Activated CD4-positive, alpha-beta memory T cell treated with anti-CD3 and anti-CD28 coated beads, Interleukin-2, amount 10 ng/mL, durations not matched to agents 7 days and 5 days (primary cell): ENCODE data around the gene SSB. TPM values are rescaled to one million over a fixed set of nuclear protein-coding genes. Genes with fewer than 3 reads are reported as not detected.

Experiments
- CTCF ChIA-PET: fragments of 350-600 bp; sonication (Branson Sonifier 250); formaldehyde crosslinking; loops from one replicate; lab custom pipeline; 2021; ENCODE audit warnings: antibody characterized with exemption, inconsistent platforms; lab: Charles Lee
- POLR2A ChIA-PET: fragments of 350-600 bp; sonication (Branson Sonifier 250); formaldehyde crosslinking; loops from one replicate; lab custom pipeline; 2021; ENCODE audit warnings: antibody characterized with exemption; lab: Charles Lee
- DNase-seq: peaks from one replicate; pipeline ENCODE4 v3.0.0-alpha.2; 2020
- H3K27ac Mint-ChIP-seq: one replicate; pipeline ENCODE4 v1.8.0; 2021; ENCODE audit warnings: mild to moderate bottlenecking, mixed read lengths
- H3K27me3 Mint-ChIP-seq: one replicate; pipeline ENCODE4 v1.8.0; 2021; ENCODE audit warnings: mixed read lengths
- H3K36me3 Mint-ChIP-seq: one replicate; pipeline ENCODE4 v1.8.0; 2021; ENCODE audit warnings: low read depth, mixed read lengths
- H3K4me1 Mint-ChIP-seq: one replicate; pipeline ENCODE4 v1.8.0; 2021; ENCODE audit warnings: mixed read lengths
- H3K4me3 Mint-ChIP-seq: one replicate; pipeline ENCODE4 v1.8.0; 2021; ENCODE audit warnings: mild to moderate bottlenecking, mixed read lengths
- H3K9me3 Mint-ChIP-seq: one replicate; pipeline ENCODE4 v1.8.0; 2021; ENCODE audit warnings: mixed read lengths
- total RNA-seq, 2 experiments: library from RNA; stranded (reverse); gene quantifications; one replicate each; pipeline ENCODE4 v1.2.3, GENCODE V29; 2021

SSB gene
- total RNA-seq, 2 experiments from 2014 or later = 81.6 to 85.4 TPM

- Mint-ChIP-seq H3K9me3 (no peaks in the 10 kb centered on the region), H3K27me3 (peaks cover 5% of the 10 kb centered on the region), H3K36me3 (no peaks in the 10 kb centered on the region), H3K27ac (no peak overlapping the region), H3K4me3 (peak overlapping the region; percentile 75), H3K4me1 (peaks cover 26% of the 10 kb centered on the region)
- POLR2A ChIA-PET = interaction anchor here (1.0 kb wide), 1 partner anchor 177 kb away, joined by 8 read pairs; no protein-coding TSS in a partner anchor
- DNase-seq = peak; percentile 48
- CTCF ChIA-PET = interaction anchor here (0.7 to 1.6 kb wide), 3 partner anchors 76 to 289 kb away, joined by 3 to 4 read pairs (median 4); partner anchors contain the start of gene BBS5
These were observed 30.2 kb upstream of the SSB start for GRCh38 chr2:169768262-169768995.

DNA sequence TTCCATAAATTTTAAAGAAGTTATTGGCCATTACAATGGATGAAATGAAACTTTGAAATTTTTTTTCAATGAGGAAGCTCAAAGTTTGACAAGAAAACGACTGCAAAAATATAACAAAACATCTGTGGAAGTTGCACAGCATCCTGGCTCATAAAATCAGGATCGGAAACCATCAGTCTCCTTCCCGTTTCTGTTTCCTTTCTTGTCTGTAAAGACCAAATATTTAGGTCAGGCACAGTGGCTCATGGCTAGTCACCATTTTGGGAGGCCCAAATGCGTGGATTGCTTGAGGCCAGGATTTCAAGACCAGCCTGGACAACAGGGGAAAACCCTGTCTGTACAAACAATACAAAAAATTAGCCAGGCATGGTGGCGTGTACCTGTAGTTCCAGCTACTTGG lies 27.6 kb upstream of the SSB start:
- ChIA-PET POLR2A (no interaction called here), CTCF (interaction anchor here (1.2 to 1.7 kb wide), 2 partner anchors 23 to 318 kb away, joined by 3 read pairs; no protein-coding TSS in a partner anchor)
- H3K4me3 Mint-ChIP-seq = no peak overlapping the region
- H3K4me1 Mint-ChIP-seq = peaks cover 28% of the 10 kb centered on the region
- peaks cover 5% of the 10 kb centered on the region for H3K27me3 Mint-ChIP-seq
- no peaks in the 10 kb centered on the region for H3K36me3 Mint-ChIP-seq
- H3K9me3 Mint-ChIP-seq = no peaks in the 10 kb centered on the region
- DNase-seq = no peak
- H3K27ac Mint-ChIP-seq = no peak overlapping the region

DNA sequence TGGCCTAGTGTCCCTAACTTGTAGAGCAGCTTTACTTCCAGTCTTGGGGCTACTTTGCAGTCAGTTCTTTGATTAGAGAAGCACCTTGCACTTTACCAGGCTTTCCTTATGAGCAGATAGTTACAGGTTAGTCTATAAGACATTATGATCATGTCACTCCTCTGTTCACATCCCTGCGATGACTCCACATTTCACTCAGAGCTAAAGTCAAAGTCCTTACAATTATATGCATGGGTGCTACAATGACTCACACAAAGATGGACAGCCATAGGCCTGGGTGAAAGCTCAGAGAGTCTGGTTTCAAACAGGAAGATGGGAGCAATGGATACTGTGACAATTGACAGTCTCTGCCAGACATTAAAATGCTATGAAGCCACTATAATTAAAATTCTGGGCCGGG lies 27.1 kb upstream of the SSB start:
- ChIA-PET POLR2A (no interaction called here), CTCF (interaction anchor here (1.2 kb wide), 1 partner anchor 23 kb away, joined by 3 read pairs; no protein-coding TSS in a partner anchor)
- Mint-ChIP-seq H3K27me3 (peaks cover 5% of the 10 kb centered on the region), H3K4me1 (peaks cover 23% of the 10 kb centered on the region), H3K4me3 (no peak overlapping the region), H3K9me3 (no peaks in the 10 kb centered on the region), H3K27ac (no peak overlapping the region), H3K36me3 (no peaks in the 10 kb centered on the region)
- no peak for DNase-seq

- Mint-ChIP-seq H3K9me3 (no peaks in the 10 kb centered on the region), H3K27me3 (peaks cover 5% of the 10 kb centered on the region), H3K27ac (no peak overlapping the region), H3K36me3 (no peaks in the 10 kb centered on the region), H3K4me1 (peaks cover 14% of the 10 kb centered on the region), H3K4me3 (no peak overlapping the region)
- ChIA-PET POLR2A (no interaction called here), CTCF (interaction anchor here (0.9 to 1.4 kb wide), 2 partner anchors 15 to 200 kb away, joined by 3 read pairs; no protein-coding TSS in a partner anchor)
- no peak for DNase-seq
These were observed 26.0 kb upstream of the SSB start for GRCh38 chr2:169772651-169773050.

DNA sequence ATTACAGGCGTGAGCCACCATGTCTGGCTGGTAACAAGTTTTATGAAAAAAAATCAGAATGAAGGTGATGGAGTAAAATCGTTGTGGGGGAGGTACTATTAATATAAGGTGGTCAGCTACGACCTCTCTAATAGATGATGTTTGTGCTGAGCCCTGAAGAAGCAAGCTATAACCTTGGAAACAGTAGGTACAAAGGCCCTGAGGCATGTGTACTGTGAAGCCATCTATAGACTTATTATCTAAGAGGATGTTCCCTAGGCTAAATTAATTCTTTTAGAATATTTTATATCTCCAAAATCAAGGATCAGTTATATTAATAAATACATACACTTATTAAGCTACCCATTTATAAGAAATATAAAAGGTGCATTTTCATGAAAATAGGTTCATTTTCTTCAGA lies 23.3 kb upstream of the SSB start:
- no peak overlapping the region for H3K4me3 Mint-ChIP-seq
- H3K27me3 Mint-ChIP-seq = peaks cover 2% of the 10 kb centered on the region
- no peak overlapping the region for H3K27ac Mint-ChIP-seq
- ChIA-PET POLR2A (no interaction called here), CTCF (interaction anchor here (0.8 to 1.6 kb wide), 2 partner anchors 15 to 53 kb away, joined by 3 to 6 read pairs; no protein-coding TSS in a partner anchor)
- peaks cover 2% of the 10 kb centered on the region for H3K4me1 Mint-ChIP-seq
- DNase-seq = no peak
- H3K36me3 Mint-ChIP-seq = no peaks in the 10 kb centered on the region
- no peaks in the 10 kb centered on the region for H3K9me3 Mint-ChIP-seq

DNA sequence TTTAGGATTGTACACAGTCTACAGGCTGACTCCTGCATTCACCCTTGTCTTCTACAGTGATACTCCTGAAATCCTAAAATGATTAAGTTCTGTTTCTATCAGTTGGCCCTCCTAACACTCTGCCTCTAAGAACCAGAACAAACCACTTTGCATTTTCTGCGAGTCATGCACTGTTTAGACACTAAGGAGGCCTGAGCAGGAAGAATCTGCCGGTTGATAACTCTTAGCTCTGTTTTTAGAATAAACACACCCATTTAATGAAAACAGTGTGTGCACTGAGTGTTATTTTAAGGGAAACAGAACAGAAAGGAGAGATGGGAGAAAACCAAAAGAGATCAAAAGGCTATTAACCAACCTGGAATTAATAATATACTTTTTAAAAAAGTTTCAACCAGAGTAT lies 22.9 kb upstream of the SSB start:
- POLR2A ChIA-PET = no interaction called here
- peaks cover 2% of the 10 kb centered on the region for H3K27me3 Mint-ChIP-seq
- no peaks in the 10 kb centered on the region for H3K36me3 Mint-ChIP-seq
- no peak overlapping the region for H3K27ac Mint-ChIP-seq
- CTCF ChIA-PET = interaction anchor here (0.8 to 1.6 kb wide), 2 partner anchors 14 to 53 kb away, joined by 3 to 6 read pairs; no protein-coding TSS in a partner anchor
- peaks cover 2% of the 10 kb centered on the region for H3K4me1 Mint-ChIP-seq
- no peak for DNase-seq
- no peaks in the 10 kb centered on the region for H3K9me3 Mint-ChIP-seq
- no peak overlapping the region for H3K4me3 Mint-ChIP-seq

DNA sequence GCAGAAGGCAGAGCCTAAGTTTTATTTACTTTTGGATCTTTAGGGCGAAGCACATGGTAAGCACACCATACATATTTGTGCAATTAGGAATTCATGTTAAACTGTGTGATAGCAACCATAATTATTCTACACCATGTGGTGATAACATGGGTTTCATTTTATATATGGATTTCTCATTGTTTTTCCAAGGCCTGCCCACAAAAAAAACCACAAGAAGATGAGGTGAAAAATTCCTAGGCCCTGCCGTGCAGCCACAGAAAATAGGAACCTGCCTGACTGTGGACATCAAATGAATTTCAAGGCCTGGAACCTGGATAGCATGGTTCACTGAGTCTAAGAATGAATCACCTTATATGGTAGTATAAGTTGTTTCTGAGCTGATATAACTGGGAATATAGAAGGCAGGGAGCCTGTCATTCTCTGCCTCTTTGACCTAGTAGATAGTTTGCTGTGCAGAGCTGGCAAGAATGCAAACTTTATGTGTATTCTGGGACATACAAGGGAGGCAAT lies 22.4 kb upstream of the SSB start:
- peaks cover 2% of the 10 kb centered on the region for H3K27me3 Mint-ChIP-seq
- H3K36me3 Mint-ChIP-seq = no peaks in the 10 kb centered on the region
- H3K4me3 Mint-ChIP-seq = no peak overlapping the region
- no peak for DNase-seq
- H3K27ac Mint-ChIP-seq = no peak overlapping the region
- no peaks in the 10 kb centered on the region for H3K9me3 Mint-ChIP-seq
- CTCF ChIA-PET = interaction anchor here (1.6 kb wide), 1 partner anchor 14 kb away, joined by 6 read pairs; no protein-coding TSS in a partner anchor
- peaks cover 2% of the 10 kb centered on the region for H3K4me1 Mint-ChIP-seq
- POLR2A ChIA-PET = no interaction called here

DNA sequence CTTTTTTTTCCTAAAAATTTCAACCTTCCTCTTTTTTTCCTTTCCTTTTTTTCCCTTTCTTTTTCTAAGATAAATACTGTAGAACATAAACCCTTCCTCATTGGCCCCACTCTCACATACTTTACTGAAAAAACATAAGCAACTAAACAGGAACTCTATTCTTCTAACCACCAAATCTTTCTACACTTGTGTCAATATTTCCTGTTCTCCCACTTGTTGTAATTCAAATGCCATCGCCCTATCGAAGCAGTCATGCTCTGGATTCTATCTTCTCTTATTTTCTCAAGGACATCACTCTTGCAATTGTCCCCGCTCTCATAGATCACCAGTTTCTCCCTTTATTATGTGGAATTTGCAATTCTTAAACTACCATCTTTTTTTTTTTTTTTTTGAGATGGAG lies 20.2 kb upstream of the SSB start:
- H3K4me3 Mint-ChIP-seq = no peak overlapping the region
- no peak for DNase-seq
- peaks cover 2% of the 10 kb centered on the region for H3K4me1 Mint-ChIP-seq
- CTCF ChIA-PET = no interaction called here
- H3K27me3 Mint-ChIP-seq = peaks cover 5% of the 10 kb centered on the region
- no peaks in the 10 kb centered on the region for H3K36me3 Mint-ChIP-seq
- no peaks in the 10 kb centered on the region for H3K9me3 Mint-ChIP-seq
- H3K27ac Mint-ChIP-seq = no peak overlapping the region
- POLR2A ChIA-PET = no interaction called here

GRCh38 chr2:169781249-169782013 lies 17.2 kb upstream of the SSB start:
- DNase-seq = no peak
- no peaks in the 10 kb centered on the region for H3K4me1 Mint-ChIP-seq
- ChIA-PET POLR2A (no interaction called here), CTCF (no interaction called here)
- H3K9me3 Mint-ChIP-seq = no peaks in the 10 kb centered on the region
- no peaks in the 10 kb centered on the region for H3K36me3 Mint-ChIP-seq
- H3K27me3 Mint-ChIP-seq = peaks cover 6% of the 10 kb centered on the region
- no peak overlapping the region for H3K27ac Mint-ChIP-seq
- H3K4me3 Mint-ChIP-seq = no peak overlapping the region

DNA sequence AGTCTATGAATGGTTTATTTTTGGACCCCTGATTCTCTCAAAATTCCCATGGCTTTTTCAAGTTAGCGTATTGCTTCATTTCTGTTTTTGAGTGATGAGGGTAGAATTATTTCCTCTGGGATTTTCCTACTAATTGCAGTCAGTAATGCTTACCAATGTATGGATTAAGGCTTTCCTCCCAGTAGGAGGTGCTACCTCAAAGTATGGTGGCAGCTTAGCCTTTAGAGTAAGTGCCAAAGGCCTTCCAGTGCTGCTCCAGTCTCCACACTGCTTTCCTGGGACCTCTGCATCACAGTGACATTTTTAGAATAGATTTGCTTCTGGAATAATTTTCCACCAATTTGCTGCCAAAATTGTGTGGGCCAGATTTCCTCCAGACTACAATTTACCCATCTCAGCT lies 16.2 kb upstream of the SSB start:
- no peaks in the 10 kb centered on the region for H3K9me3 Mint-ChIP-seq
- H3K27ac Mint-ChIP-seq = no peak overlapping the region
- no peak overlapping the region for H3K4me3 Mint-ChIP-seq
- no peaks in the 10 kb centered on the region for H3K36me3 Mint-ChIP-seq
- CTCF ChIA-PET = no interaction called here
- POLR2A ChIA-PET = no interaction called here
- no peak for DNase-seq
- H3K4me1 Mint-ChIP-seq = no peaks in the 10 kb centered on the region
- peaks cover 6% of the 10 kb centered on the region for H3K27me3 Mint-ChIP-seq

GRCh38 chr2:169790581-169790980 lies 8.1 kb upstream of the SSB start:
- Mint-ChIP-seq H3K36me3 (no peaks in the 10 kb centered on the region), H3K27me3 (peaks cover 18% of the 10 kb centered on the region), H3K27ac (no peak overlapping the region), H3K4me3 (no peak overlapping the region), H3K9me3 (no peaks in the 10 kb centered on the region), H3K4me1 (peaks cover 6% of the 10 kb centered on the region)
- no peak for DNase-seq
- CTCF ChIA-PET = interaction anchor here (0.6 to 2.1 kb wide), 5 partner anchors 9 to 338 kb away, joined by 3 to 6 read pairs (median 4); no protein-coding TSS in a partner anchor
- POLR2A ChIA-PET = interaction anchor here (0.6 kb wide), 1 partner anchor 1866 kb away, joined by 5 read pairs; no protein-coding TSS in a partner anchor

DNA sequence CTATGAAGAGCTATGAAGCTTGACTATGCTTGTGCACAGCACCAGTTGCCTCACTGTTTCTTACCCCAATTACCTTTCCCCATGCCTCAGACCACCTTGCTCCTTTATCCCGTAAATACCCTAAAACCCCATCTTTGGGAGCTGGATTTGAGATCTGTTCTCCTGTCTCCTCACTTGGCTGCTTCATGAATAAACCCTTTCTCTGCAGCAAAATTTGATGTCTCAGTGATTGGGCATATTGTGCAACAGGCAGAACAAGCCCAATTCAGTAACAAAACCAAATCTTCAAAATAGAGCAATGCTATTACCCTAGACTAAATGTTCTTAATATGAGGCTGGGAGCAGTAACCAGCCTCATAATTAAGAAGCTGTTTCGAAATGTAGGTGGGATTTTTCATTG lies 3.5 kb upstream of the SSB start:
- ChIA-PET CTCF (interaction anchor here (1.6 kb wide), 1 partner anchor 24 kb away, joined by 3 read pairs; no protein-coding TSS in a partner anchor), POLR2A (no interaction called here)
- Mint-ChIP-seq H3K4me3 (no peak overlapping the region), H3K36me3 (no peaks in the 10 kb centered on the region), H3K27ac (no peak overlapping the region), H3K27me3 (peaks cover 2% of the 10 kb centered on the region), H3K9me3 (no peaks in the 10 kb centered on the region), H3K4me1 (peaks cover 16% of the 10 kb centered on the region)
- DNase-seq = no peak

DNA sequence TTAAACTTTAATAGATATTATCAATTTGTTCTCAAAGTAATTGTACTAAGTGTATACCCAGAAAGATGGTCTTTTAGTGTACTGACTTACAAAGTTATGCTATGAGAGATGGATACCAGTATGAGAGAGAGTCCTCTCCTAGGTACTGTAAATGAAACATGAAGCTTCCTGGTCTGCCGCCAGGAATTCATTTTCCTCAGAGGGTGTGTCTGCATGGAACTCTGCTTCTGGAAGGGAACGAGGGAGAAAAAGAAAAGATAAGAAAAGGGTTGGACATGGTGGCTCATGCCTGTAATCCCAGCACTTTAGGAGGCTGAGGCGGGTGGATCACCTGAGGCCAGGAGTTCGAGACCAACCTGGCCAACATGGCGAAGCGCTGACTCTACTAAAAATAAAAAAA lies 2.2 kb upstream of the SSB start:
- H3K36me3 Mint-ChIP-seq = peaks cover 5% of the 10 kb centered on the region
- peaks cover 23% of the 10 kb centered on the region for H3K4me1 Mint-ChIP-seq
- peaks cover 2% of the 10 kb centered on the region for H3K27me3 Mint-ChIP-seq
- H3K9me3 Mint-ChIP-seq = no peaks in the 10 kb centered on the region
- DNase-seq = no peak
- H3K4me3 Mint-ChIP-seq = no peak overlapping the region
- no peak overlapping the region for H3K27ac Mint-ChIP-seq
- ChIA-PET CTCF (interaction anchor here (0.6 to 1.0 kb wide), 3 partner anchors 18 to 100 kb away, joined by 3 read pairs; partner anchors contain the start of gene METTL5), POLR2A (no interaction called here)
